ENCODE data around the gene CORIN. TPM values are rescaled to one million over a fixed set of nuclear protein-coding genes. Genes with fewer than 3 reads are reported as not detected.

Gene CORIN
- polyA plus RNA-seq, 1 of the 3 experiments (the other 2 are of a cell fraction), result 1.1 TPM

GRCh38 chr4:47598320-47598719 lies 239.5 kb downstream of the CORIN start:
- Histone ChIP-seq H3K4me1 (ENCODE audit: control insufficient read depth in 1 of 2, insufficient read depth in 2 of 2, low read depth in 1 of 2, low read length in 1 of 2) (peaks cover 0 to 9% of the 10 kb centered on the region in 2 experiments; a peak in 2 of 4 replicates), H3K27ac (ENCODE audit: low read depth in 2 of 2, low read length in 1 of 2) (no peak overlapping the region; a peak in 2 of 4 replicates), H3K36me3 (replicated peaks in 1 of 2; ENCODE audit: control insufficient read depth in 1 of 2, insufficient read depth in 2 of 2, low read length in 1 of 2) (peaks cover 2 to 7% of the 10 kb centered on the region in 2 experiments), H3K27me3 (ENCODE audit: insufficient read depth) (no peaks in the 10 kb centered on the region), H3K9me3 (no peaks in the 10 kb centered on the region), H2AFZ (ENCODE audit: low read depth) (no peak overlapping the region), H3K9me2 (no peaks in the 10 kb centered on the region), H3K9ac (no peak overlapping the region), H3K79me2 (ENCODE audit: insufficient read depth) (no peaks in the 10 kb centered on the region), H4K20me1 (ENCODE audit: insufficient read depth) (no peaks in the 10 kb centered on the region), H3F3A (replicated peaks; ENCODE audit: insufficient read depth) (no peaks in the 10 kb centered on the region), H3K4me2 (no peak overlapping the region), H3K4me3 (ENCODE audit: low read depth in 2 of 2, low read length in 1 of 2) (no peak overlapping the region)
- POLR2A ChIA-PET, result no interaction called here
- CTCF ChIA-PET, result interaction anchor here (0.8 kb wide), 1 partner anchor 239 kb away, joined by 3 read pairs; the partner anchor contains the start of gene CORIN
- whole genome bisulfite sequencing (ENCODE audit: low lambda C conversion rate), result 14% methylated on average over 1 of the region's 1 CpG
- DNase-seq, result no peak
- peak; percentile 55 for TF ChIP-seq NFIC (IDR thresholded peaks at IDR 0.05; ENCODE audit: borderline replicate concordance)
- TF ChIP-seq REST (IDR thresholded peaks at IDR 0.05; ENCODE audit: low read depth, low read length), result no peak
- TF ChIP-seq, protein P1, sequence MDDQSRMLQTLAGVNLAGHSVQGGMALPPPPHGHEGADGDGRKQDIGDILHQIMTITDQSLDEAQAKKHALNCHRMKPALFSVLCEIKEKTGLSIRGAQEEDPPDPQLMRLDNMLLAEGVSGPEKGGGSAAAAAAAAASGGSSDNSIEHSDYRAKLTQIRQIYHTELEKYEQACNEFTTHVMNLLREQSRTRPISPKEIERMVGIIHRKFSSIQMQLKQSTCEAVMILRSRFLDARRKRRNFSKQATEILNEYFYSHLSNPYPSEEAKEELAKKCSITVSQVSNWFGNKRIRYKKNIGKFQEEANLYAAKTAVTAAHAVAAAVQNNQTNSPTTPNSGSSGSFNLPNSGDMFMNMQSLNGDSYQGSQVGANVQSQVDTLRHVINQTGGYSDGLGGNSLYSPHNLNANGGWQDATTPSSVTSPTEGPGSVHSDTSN (IDR thresholded peaks at IDR 0.05), result peak; percentile 42; the same call in 1 of the 2 replicates
- TF ChIP-seq TEAD4 (IDR thresholded peaks at IDR 0.05; ENCODE audit: borderline replicate concordance, insufficient read depth), result no peak
- TF ChIP-seq TCF12 (IDR thresholded peaks at IDR 0.05), result peak; percentile 64

DNA sequence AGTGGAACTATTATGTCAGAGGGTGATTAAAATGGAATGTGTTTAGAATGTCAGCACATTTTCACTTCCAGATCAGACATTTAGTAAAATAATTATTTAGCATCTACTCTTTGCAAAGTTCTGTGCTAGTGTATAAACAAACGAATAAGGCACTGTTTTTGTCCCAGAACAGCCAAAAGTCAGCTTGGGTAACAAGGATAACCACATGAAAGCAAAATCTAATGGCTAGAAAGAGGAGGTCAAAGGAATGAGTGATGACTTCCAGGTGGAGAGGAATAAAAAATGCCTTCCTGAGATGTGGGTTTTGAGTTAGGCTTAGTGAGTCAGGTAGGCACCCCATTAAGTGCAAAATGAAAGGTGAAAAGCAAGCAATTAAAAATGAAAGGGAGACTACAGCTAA lies 240.2 kb downstream of the CORIN start:
- CTCF ChIA-PET, result interaction anchor here (0.8 kb wide), 1 partner anchor 239 kb away, joined by 3 read pairs; the partner anchor contains the start of gene CORIN
- peak overlapping the region in 1 of 2 experiments; percentile 11; a peak in 2 of 4 replicates for H3K27ac ChIP-seq (ENCODE audit: low read depth in 2 of 2, low read length in 1 of 2)
- no peak overlapping the region for H3K4me3 ChIP-seq (ENCODE audit: low read depth in 2 of 2, low read length in 1 of 2)
- no peaks in the 10 kb centered on the region for H3K79me2 ChIP-seq (ENCODE audit: insufficient read depth)
- H3K9me3 ChIP-seq, result no peaks in the 10 kb centered on the region
- POLR2A ChIA-PET, result no interaction called here
- no peak overlapping the region for H3K9ac ChIP-seq
- no peaks in the 10 kb centered on the region for H3K9me2 ChIP-seq
- no peaks in the 10 kb centered on the region for H3F3A ChIP-seq (replicated peaks; ENCODE audit: insufficient read depth)
- WGBS (ENCODE audit: low lambda C conversion rate), result 84% methylated on average over 1 of the region's 1 CpG
- no peaks in the 10 kb centered on the region for H4K20me1 ChIP-seq (ENCODE audit: insufficient read depth)
- no peak overlapping the region for H3K4me2 ChIP-seq
- DNase-seq, result no peak
- no peaks in the 10 kb centered on the region for H3K27me3 ChIP-seq (ENCODE audit: insufficient read depth)
- no peak overlapping the region for H2AFZ ChIP-seq (ENCODE audit: low read depth)
- TF ChIP-seq YY1 (IDR thresholded peaks at IDR 0.05; ENCODE audit: low read depth) (no peak), CHD2 (IDR thresholded peaks at IDR 0.05; ENCODE audit: low read length, partially characterized antibody) (no peak), POLR2AphosphoS5 (IDR thresholded peaks at IDR 0.05; ENCODE audit: low read depth, low read length) (no peak), GATA2 (CRISPR knock-in tag; IDR thresholded peaks at IDR 0.05) (no peak), EP300 (IDR thresholded peaks at IDR 0.05; ENCODE audit: borderline replicate concordance in 1 of 2, low read depth in 1 of 2, low read length in 1 of 2) (no peak), TCF12 (IDR thresholded peaks at IDR 0.05) (no peak), RCOR1 (IDR thresholded peaks at IDR 0.05; ENCODE audit: low read length) (no peak)
- TF ChIP-seq, protein P2, sequence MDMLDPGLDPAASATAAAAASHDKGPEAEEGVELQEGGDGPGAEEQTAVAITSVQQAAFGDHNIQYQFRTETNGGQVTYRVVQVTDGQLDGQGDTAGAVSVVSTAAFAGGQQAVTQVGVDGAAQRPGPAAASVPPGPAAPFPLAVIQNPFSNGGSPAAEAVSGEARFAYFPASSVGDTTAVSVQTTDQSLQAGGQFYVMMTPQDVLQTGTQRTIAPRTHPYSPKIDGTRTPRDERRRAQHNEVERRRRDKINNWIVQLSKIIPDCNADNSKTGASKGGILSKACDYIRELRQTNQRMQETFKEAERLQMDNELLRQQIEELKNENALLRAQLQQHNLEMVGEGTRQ (IDR thresholded peaks at IDR 0.05; ENCODE audit: borderline replicate concordance, low read depth, low read length), result no peak
- TF ChIP-seq, protein P3, sequence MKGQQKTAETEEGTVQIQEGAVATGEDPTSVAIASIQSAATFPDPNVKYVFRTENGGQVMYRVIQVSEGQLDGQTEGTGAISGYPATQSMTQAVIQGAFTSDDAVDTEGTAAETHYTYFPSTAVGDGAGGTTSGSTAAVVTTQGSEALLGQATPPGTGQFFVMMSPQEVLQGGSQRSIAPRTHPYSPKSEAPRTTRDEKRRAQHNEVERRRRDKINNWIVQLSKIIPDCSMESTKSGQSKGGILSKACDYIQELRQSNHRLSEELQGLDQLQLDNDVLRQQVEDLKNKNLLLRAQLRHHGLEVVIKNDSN (IDR thresholded peaks at IDR 0.05; ENCODE audit: borderline replicate concordance, low read depth), result no peak
- TF ChIP-seq, protein P1 (IDR thresholded peaks at IDR 0.05), result no peak
- H3K4me1 ChIP-seq (ENCODE audit: control insufficient read depth in 1 of 2, insufficient read depth in 2 of 2, low read depth in 1 of 2, low read length in 1 of 2), result peaks cover 0 to 9% of the 10 kb centered on the region in 2 experiments; a peak in 2 of 4 replicates
- peaks cover 2 to 13% of the 10 kb centered on the region in 2 experiments for H3K36me3 ChIP-seq (replicated peaks in 1 of 2; ENCODE audit: control insufficient read depth in 1 of 2, insufficient read depth in 2 of 2, low read length in 1 of 2)

Data from SK-N-SH (cell line).